HEK293T (cell line): Measurements from ENCODE around the gene CNIH1.
"Not testable (repeated sequence)": the region's sequence is repeated elsewhere in the genome, so short reads cannot be mapped to it uniquely, and the experiment has no call there.

ENCODE experiments used
- BHLHE40 ChIP-seq: fragments of 450-650 bp; IDR thresholded peaks from 2 replicates; pipeline ENCODE4 v1.6.1; 2016; ENCODE audit warnings: mild to moderate bottlenecking, moderate library complexity, borderline replicate concordance
- FOXA1 ChIP-seq: fragments of 450-650 bp; IDR thresholded peaks from 2 replicates; pipeline ENCODE4 v1.6.1; 2016; ENCODE audit warnings: mild to moderate bottlenecking
- FOXK2 ChIP-seq: fragments of 450-650 bp; IDR thresholded peaks from 2 replicates; pipeline ENCODE4 v1.6.1; 2016; ENCODE audit warnings: mild to moderate bottlenecking
- L3MBTL2 ChIP-seq: fragments of 450-650 bp; conservative IDR thresholded peaks from 2 replicates; pipeline ENCODE4 v1.6.1; 2016; ENCODE audit warnings: mild to moderate bottlenecking
- SP1 ChIP-seq: fragments of 450-650 bp; IDR thresholded peaks from 2 replicates; pipeline ENCODE4 v1.6.1; 2017
- SUZ12 ChIP-seq: fragments of 450-650 bp; IDR thresholded peaks from 2 replicates; pipeline ENCODE4 v1.6.1; 2016; ENCODE audit warnings: mild to moderate bottlenecking
- TARDBP ChIP-seq: fragments of 450-650 bp; IDR thresholded peaks from 2 replicates; pipeline ENCODE4 v1.6.1; 2016

GRCh38 chr14:54458536-54458935, 17.4 kb upstream of the CNIH1 start:
- not testable (repeated sequence) for TF ChIP-seq BHLHE40, FOXK2, L3MBTL2, SUZ12, TARDBP, SP1, FOXA1
